GM12878 (cell line): ENCODE results near the gene SLC25A26. TPM values are rescaled to one million over a fixed set of nuclear protein-coding genes. Genes with fewer than 3 reads are reported as not detected.

ENCODE experiments used
- CBX5 ChIP-seq: sonication (generic); IDR thresholded peaks from 2 replicates; pipeline ENCODE4 v1.6.1; 2016; ENCODE audit warnings: low read depth, moderate library complexity, mild to moderate bottlenecking, inconsistent platforms
- EZH2 ChIP-seq: IDR thresholded peaks from 2 replicates; pipeline ENCODE4 v1.6.1; 2012; ENCODE audit warnings: low read depth, mild to moderate bottlenecking, control low read depth, inconsistent platforms, low read length, borderline replicate concordance; ENCODE audit not compliant: control insufficient read depth
- GABPA ChIP-seq: IDR thresholded peaks from 2 replicates; pipeline ENCODE4 v1.6.1; 2014; ENCODE audit warnings: antibody characterized with exemption, low read depth, mild to moderate bottlenecking, inconsistent platforms
- JUND ChIP-seq: IDR thresholded peaks from 2 replicates; pipeline ENCODE4 v1.6.1; 2012; ENCODE audit warnings: low read depth, mild to moderate bottlenecking, low read length, improper control_type of control experiment, moderate library complexity
- KDM1A ChIP-seq: fragments of 200-600 bp; sonication (generic); IDR thresholded peaks from 2 replicates; pipeline ENCODE4 v1.6.1; 2016; ENCODE audit warnings: borderline replicate concordance
- PAX5 ChIP-seq: IDR thresholded peaks from 2 replicates; pipeline ENCODE4 v1.6.1; 2011; ENCODE audit warnings: low read depth, low read length, borderline replicate concordance
- TBL1XR1 ChIP-seq: IDR thresholded peaks from 2 replicates; pipeline ENCODE4 v1.6.1; 2012; ENCODE audit warnings: low read depth, low read length, improper control_type of control experiment
- TCF7 ChIP-seq: IDR thresholded peaks from 2 replicates; pipeline ENCODE4 v1.6.1; 2014; ENCODE audit warnings: antibody characterized with exemption, borderline replicate concordance
- WRNIP1 ChIP-seq: IDR thresholded peaks from 2 replicates; pipeline ENCODE4 v1.6.1; 2011; ENCODE audit warnings: low read depth, low read length, improper control_type of control experiment, borderline replicate concordance
- ZNF24 ChIP-seq: fragments of 450-650 bp; IDR thresholded peaks from 2 replicates; pipeline ENCODE4 v1.6.1; 2017; ENCODE audit warnings: antibody characterized with exemption, mild to moderate bottlenecking
- polyA plus RNA-seq, 11 experiments: library from polyadenylated mRNA; depleted of rRNA in 4 of 11; unstranded in 6 of 11; stranded (reverse) in 5 of 11; fragments of >200 nt; fragmentation: Nextera tagmentation in 4 of 11; fragmentation: Illumina TruSeq in 1 of 11; extraction: Ambion mirVana in 4 of 11; extraction: Trizol in 1 of 11; gene quantifications; 1 replicate in 1 of 11; 2 replicates in 10 of 11; pipeline versions ENCODE4 v1.2.1 to v1.2.3, GENCODE V29; 2011 to 2016; ENCODE audit warnings: inconsistent platforms in 2 of 11, missing spikeins in 2 of 11, low read depth in 1 of 11
- total RNA-seq, 4 experiments: library from RNA; depleted of rRNA in 3 of 4; stranded (reverse); fragments of >200 nt in 3 of 4; fragmentation: Illumina TruSeq in 1 of 4; extraction: Trizol in 1 of 4; gene quantifications; 2 replicates each; pipeline versions ENCODE4 v1.2.1 to v1.2.3, GENCODE V29; 2013 to 2021
- TF ChIP-seq, protein P1 (sequence below): IDR thresholded peaks from 2 replicates; pipeline ENCODE4 v1.6.1; 2012; ENCODE audit warnings: mild to moderate bottlenecking, low read depth, low read length
- TF ChIP-seq, protein P2 (sequence below): fragments of 450-650 bp; IDR thresholded peaks from 2 replicates; pipeline ENCODE4 v1.6.1; 2016; ENCODE audit warnings: mild to moderate bottlenecking, moderate library complexity, borderline replicate concordance
- TF ChIP-seq, protein P3 (sequence below): fragments of 450-650 bp; formaldehyde crosslinking; IDR thresholded peaks from 2 replicates; pipeline ENCODE4 v1.4.0; 2020; ENCODE audit warnings: mild to moderate bottlenecking, moderate library complexity
- TF ChIP-seq, protein P4 (sequence below): fragments of 450-650 bp; IDR thresholded peaks from 2 replicates; pipeline ENCODE4 v1.6.1; 2017; ENCODE audit warnings: antibody characterized with exemption, mild to moderate bottlenecking, moderate library complexity

SLC25A26 gene
- total and polyA plus RNA-seq, 10 of the 15 experiments (the other 5 are each of a cell fraction or from before 2014, with no cell fraction given): 14.6 to 49.7 (median 24.9) TPM

DNA sequence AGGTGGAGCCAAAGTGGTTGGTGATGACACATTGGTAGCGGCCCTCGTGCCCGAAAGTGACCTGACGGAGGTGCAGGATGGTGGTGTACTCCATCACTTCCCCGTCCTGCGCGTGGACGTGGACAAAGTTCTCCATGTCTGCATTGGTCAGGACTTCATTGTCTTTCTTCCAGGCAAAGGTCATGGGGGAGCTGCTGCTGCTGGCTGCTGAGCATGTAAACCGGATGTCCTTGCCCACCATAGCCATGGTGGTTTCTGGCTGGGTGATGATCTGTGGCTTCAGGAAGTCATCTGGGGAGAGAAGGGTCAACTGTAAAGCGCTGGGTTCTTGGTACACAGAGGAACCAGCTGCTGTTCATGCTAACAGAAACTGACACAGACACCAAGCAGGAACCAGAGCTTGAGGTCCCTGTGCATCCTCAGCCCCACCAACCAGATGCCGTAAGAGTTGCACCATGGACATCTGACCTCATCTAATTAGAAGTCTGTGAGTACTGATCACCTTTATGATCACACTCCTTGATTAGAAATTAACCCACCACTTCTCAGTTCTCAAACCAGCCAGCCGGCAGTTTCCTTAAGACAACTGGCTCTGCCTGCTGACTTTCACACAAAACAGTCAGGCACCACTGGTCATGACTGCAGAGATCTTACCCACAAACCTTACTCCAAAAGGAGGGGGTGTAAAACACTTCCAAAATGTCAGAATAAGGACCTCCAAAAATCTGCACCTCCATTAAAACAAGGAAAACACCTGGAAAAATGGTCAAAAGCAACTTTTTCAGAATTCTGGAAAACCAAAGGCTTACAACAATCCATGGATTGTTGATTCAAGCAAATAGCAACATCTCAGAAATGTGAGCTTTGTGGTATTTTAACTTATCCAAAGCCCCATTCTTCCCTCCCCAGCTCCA, 165.5 kb downstream of the SLC25A26 start (continued):
- TF ChIP-seq, protein P1, sequence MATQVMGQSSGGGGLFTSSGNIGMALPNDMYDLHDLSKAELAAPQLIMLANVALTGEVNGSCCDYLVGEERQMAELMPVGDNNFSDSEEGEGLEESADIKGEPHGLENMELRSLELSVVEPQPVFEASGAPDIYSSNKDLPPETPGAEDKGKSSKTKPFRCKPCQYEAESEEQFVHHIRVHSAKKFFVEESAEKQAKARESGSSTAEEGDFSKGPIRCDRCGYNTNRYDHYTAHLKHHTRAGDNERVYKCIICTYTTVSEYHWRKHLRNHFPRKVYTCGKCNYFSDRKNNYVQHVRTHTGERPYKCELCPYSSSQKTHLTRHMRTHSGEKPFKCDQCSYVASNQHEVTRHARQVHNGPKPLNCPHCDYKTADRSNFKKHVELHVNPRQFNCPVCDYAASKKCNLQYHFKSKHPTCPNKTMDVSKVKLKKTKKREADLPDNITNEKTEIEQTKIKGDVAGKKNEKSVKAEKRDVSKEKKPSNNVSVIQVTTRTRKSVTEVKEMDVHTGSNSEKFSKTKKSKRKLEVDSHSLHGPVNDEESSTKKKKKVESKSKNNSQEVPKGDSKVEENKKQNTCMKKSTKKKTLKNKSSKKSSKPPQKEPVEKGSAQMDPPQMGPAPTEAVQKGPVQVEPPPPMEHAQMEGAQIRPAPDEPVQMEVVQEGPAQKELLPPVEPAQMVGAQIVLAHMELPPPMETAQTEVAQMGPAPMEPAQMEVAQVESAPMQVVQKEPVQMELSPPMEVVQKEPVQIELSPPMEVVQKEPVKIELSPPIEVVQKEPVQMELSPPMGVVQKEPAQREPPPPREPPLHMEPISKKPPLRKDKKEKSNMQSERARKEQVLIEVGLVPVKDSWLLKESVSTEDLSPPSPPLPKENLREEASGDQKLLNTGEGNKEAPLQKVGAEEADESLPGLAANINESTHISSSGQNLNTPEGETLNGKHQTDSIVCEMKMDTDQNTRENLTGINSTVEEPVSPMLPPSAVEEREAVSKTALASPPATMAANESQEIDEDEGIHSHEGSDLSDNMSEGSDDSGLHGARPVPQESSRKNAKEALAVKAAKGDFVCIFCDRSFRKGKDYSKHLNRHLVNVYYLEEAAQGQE: no peak
- TF ChIP-seq WRNIP1 (no peak), TCF7 (no peak), EZH2 (no peak), JUND (no peak), GABPA (peak; percentile 25; the same call in 1 of the 2 replicates), CBX5 (no peak), TBL1XR1 (no peak), PAX5 (peak; percentile 89; the same call in 1 of the 2 replicates), KDM1A (no peak), ZNF24 (no peak)
- TF ChIP-seq, protein P2, sequence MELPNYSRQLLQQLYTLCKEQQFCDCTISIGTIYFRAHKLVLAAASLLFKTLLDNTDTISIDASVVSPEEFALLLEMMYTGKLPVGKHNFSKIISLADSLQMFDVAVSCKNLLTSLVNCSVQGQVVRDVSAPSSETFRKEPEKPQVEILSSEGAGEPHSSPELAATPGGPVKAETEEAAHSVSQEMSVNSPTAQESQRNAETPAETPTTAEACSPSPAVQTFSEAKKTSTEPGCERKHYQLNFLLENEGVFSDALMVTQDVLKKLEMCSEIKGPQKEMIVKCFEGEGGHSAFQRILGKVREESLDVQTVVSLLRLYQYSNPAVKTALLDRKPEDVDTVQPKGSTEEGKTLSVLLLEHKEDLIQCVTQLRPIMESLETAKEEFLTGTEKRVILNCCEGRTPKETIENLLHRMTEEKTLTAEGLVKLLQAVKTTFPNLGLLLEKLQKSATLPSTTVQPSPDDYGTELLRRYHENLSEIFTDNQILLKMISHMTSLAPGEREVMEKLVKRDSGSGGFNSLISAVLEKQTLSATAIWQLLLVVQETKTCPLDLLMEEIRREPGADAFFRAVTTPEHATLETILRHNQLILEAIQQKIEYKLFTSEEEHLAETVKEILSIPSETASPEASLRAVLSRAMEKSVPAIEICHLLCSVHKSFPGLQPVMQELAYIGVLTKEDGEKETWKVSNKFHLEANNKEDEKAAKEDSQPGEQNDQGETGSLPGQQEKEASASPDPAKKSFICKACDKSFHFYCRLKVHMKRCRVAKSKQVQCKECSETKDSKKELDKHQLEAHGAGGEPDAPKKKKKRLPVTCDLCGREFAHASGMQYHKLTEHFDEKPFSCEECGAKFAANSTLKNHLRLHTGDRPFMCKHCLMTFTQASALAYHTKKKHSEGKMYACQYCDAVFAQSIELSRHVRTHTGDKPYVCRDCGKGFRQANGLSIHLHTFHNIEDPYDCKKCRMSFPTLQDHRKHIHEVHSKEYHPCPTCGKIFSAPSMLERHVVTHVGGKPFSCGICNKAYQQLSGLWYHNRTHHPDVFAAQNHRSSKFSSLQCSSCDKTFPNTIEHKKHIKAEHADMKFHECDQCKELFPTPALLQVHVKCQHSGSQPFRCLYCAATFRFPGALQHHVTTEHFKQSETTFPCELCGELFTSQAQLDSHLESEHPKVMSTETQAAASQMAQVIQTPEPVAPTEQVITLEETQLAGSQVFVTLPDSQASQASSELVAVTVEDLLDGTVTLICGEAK: no peak
- TF ChIP-seq, protein P3, sequence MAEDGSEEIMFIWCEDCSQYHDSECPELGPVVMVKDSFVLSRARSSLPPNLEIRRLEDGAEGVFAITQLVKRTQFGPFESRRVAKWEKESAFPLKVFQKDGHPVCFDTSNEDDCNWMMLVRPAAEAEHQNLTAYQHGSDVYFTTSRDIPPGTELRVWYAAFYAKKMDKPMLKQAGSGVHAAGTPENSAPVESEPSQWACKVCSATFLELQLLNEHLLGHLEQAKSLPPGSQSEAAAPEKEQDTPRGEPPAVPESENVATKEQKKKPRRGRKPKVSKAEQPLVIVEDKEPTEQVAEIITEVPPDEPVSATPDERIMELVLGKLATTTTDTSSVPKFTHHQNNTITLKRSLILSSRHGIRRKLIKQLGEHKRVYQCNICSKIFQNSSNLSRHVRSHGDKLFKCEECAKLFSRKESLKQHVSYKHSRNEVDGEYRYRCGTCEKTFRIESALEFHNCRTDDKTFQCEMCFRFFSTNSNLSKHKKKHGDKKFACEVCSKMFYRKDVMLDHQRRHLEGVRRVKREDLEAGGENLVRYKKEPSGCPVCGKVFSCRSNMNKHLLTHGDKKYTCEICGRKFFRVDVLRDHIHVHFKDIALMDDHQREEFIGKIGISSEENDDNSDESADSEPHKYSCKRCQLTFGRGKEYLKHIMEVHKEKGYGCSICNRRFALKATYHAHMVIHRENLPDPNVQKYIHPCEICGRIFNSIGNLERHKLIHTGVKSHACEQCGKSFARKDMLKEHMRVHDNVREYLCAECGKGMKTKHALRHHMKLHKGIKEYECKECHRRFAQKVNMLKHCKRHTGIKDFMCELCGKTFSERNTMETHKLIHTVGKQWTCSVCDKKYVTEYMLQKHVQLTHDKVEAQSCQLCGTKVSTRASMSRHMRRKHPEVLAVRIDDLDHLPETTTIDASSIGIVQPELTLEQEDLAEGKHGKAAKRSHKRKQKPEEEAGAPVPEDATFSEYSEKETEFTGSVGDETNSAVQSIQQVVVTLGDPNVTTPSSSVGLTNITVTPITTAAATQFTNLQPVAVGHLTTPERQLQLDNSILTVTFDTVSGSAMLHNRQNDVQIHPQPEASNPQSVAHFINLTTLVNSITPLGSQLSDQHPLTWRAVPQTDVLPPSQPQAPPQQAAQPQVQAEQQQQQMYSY: no peak
- TF ChIP-seq, protein P4, sequence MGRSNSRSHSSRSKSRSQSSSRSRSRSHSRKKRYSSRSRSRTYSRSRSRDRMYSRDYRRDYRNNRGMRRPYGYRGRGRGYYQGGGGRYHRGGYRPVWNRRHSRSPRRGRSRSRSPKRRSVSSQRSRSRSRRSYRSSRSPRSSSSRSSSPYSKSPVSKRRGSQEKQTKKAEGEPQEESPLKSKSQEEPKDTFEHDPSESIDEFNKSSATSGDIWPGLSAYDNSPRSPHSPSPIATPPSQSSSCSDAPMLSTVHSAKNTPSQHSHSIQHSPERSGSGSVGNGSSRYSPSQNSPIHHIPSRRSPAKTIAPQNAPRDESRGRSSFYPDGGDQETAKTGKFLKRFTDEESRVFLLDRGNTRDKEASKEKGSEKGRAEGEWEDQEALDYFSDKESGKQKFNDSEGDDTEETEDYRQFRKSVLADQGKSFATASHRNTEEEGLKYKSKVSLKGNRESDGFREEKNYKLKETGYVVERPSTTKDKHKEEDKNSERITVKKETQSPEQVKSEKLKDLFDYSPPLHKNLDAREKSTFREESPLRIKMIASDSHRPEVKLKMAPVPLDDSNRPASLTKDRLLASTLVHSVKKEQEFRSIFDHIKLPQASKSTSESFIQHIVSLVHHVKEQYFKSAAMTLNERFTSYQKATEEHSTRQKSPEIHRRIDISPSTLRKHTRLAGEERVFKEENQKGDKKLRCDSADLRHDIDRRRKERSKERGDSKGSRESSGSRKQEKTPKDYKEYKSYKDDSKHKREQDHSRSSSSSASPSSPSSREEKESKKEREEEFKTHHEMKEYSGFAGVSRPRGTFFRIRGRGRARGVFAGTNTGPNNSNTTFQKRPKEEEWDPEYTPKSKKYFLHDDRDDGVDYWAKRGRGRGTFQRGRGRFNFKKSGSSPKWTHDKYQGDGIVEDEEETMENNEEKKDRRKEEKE: no peak
